Neural cell (in vitro differentiated cells): ENCODE measurements around the gene TFIP11. TPM values are rescaled to one million over a fixed set of nuclear protein-coding genes. Genes with fewer than 3 reads are reported as not detected.

Source experiments
- H2AFZ ChIP-seq: fragments of 200-600, 300-800 bp; sonication (generic), shearing (Covaris generic); 2 replicates; pipeline ENCODE4 v1.6.0; 2014; ENCODE audit warnings: low read depth, mild to moderate bottlenecking, antibody characterized with exemption, low read length, moderate library complexity
- H3F3A ChIP-seq: fragments of 200-600 bp; shearing (Covaris generic); 2 replicates; pipeline ENCODE4 v1.6.1; 2016; ENCODE audit warnings: mild to moderate bottlenecking, moderate library complexity, mixed read lengths, antibody characterized with exemption, low read length; ENCODE audit not compliant: insufficient read depth, poor library complexity, severe bottlenecking
- H3K27ac ChIP-seq: fragments of 200-600, 300-800 bp; sonication (generic), shearing (Covaris generic); 2 replicates; pipeline ENCODE4 v1.5.1; 2014; ENCODE audit warnings: mild to moderate bottlenecking, low read length, moderate library complexity
- H3K27me3 ChIP-seq: fragments of 300-800, 200-600 bp; sonication (generic), shearing (Covaris generic); 2 replicates; pipeline ENCODE4 v1.6.0; 2014; ENCODE audit warnings: mild to moderate bottlenecking, low read depth, low read length, moderate library complexity; ENCODE audit not compliant: insufficient read depth
- H3K36me3 ChIP-seq: fragments of 300-800, 200-600 bp; sonication (generic), shearing (Covaris generic); 2 replicates; pipeline ENCODE4 v1.5.1; 2014; ENCODE audit warnings: mild to moderate bottlenecking, antibody characterized with exemption, low read length, moderate library complexity; ENCODE audit not compliant: insufficient read depth
- H3K4me2 ChIP-seq: fragments of 300-800, 200-600 bp; sonication (generic), shearing (Covaris generic); 2 replicates; pipeline ENCODE4 v1.6.0; 2014; ENCODE audit warnings: mild to moderate bottlenecking, low read length
- H3K4me3 ChIP-seq: fragments of 300-800, 200-600 bp; sonication (generic), shearing (Covaris generic); 2 replicates; pipeline ENCODE4 v1.5.1; 2014; ENCODE audit warnings: mild to moderate bottlenecking, low read length, moderate library complexity
- H3K79me2 ChIP-seq: fragments of 200-600 bp; shearing (Covaris generic); replicated peaks from 2 replicates; pipeline ENCODE4 v1.6.0; 2014; ENCODE audit warnings: mild to moderate bottlenecking, low read length, moderate library complexity; ENCODE audit not compliant: insufficient read depth
- H3K9ac ChIP-seq: fragments of 300-800, 200-600 bp; sonication (generic), shearing (Covaris generic); 2 replicates; pipeline ENCODE4 v1.6.1; 2016; ENCODE audit warnings: mild to moderate bottlenecking, low read length, mixed read lengths
- H3K9me2 ChIP-seq: fragments of 200-600 bp; shearing (Covaris generic); 2 replicates; pipeline ENCODE4 v1.6.1; 2016; ENCODE audit warnings: mild to moderate bottlenecking, low read length, mixed read lengths; ENCODE audit not compliant: insufficient read depth
- H3K9me3 ChIP-seq: fragments of 200-600, 300-800 bp; sonication (generic), shearing (Covaris generic); 2 replicates; pipeline ENCODE4 v1.6.1; 2016; ENCODE audit warnings: mild to moderate bottlenecking, mixed run types, low read length, moderate library complexity, mixed read lengths
- H4K20me1 ChIP-seq: fragments of 200-600 bp; shearing (Covaris generic); 2 replicates; pipeline ENCODE4 v1.6.1; 2016; ENCODE audit warnings: mild to moderate bottlenecking, mixed run types; ENCODE audit not compliant: insufficient read depth
- CTCF ChIP-seq: fragments of 450-650 bp; IDR thresholded peaks from 2 replicates; pipeline ENCODE4 v1.5.1; 2014; ENCODE audit warnings: antibody characterized with exemption, mild to moderate bottlenecking, moderate library complexity; ENCODE audit not compliant: poor library complexity, severe bottlenecking
- EP300 ChIP-seq: fragments of 450-650 bp; conservative IDR thresholded peaks from 2 replicates; pipeline ENCODE4 v1.6.1; 2014; ENCODE audit warnings: antibody characterized with exemption, mild to moderate bottlenecking, moderate library complexity; ENCODE audit not compliant: poor library complexity, severe bottlenecking
- EZH2 ChIP-seq: fragments of 200-600, 300-800 bp; shearing (Covaris generic), sonication (generic); IDR thresholded peaks from 2 replicates; pipeline ENCODE4 v1.6.1; 2014; ENCODE audit warnings: antibody characterized with exemption, low read length, borderline replicate concordance, mild to moderate bottlenecking; ENCODE audit not compliant: insufficient read depth, poor library complexity, severe bottlenecking
- MXI1 ChIP-seq: fragments of 450-650 bp; conservative IDR thresholded peaks from 2 replicates; pipeline ENCODE4 v1.6.1; 2014; ENCODE audit warnings: antibody characterized with exemption, mild to moderate bottlenecking; ENCODE audit not compliant: poor library complexity, severe bottlenecking
- POLR2AphosphoS5 ChIP-seq: IDR thresholded peaks from 2 replicates; pipeline ENCODE4 v1.6.1; 2012
- RAD21 ChIP-seq: fragments of 450-650 bp; conservative IDR thresholded peaks from 2 replicates; pipeline ENCODE4 v1.6.1; 2014; ENCODE audit warnings: antibody characterized with exemption, mild to moderate bottlenecking, moderate library complexity
- REST ChIP-seq: IDR thresholded peaks from 2 replicates; pipeline ENCODE4 v1.6.1; 2012; ENCODE audit warnings: borderline replicate concordance
- SMC3 ChIP-seq: fragments of 450-650 bp; conservative IDR thresholded peaks from 2 replicates; pipeline ENCODE4 v1.6.1; 2014; ENCODE audit warnings: antibody characterized with exemption, mild to moderate bottlenecking, moderate library complexity; ENCODE audit not compliant: poor library complexity
- TAF1 ChIP-seq: IDR thresholded peaks from 2 replicates; pipeline ENCODE4 v1.6.1; 2012; ENCODE audit warnings: low read depth
- polyA plus RNA-seq: library from polyadenylated mRNA; depleted of rRNA; stranded (reverse); fragments of >200 nt; gene quantifications from 2 replicates; pipeline ENCODE4 v1.2.3, GENCODE V29; 2014

The TFIP11 gene
- polyA plus RNA-seq, 1 donor from 2014 or later: 49.8 TPM

- Histone ChIP-seq H3K27ac (no peak overlapping the region), H2AFZ (no peak overlapping the region), H3K36me3 (no peaks in the 10 kb centered on the region), H4K20me1 (no peaks in the 10 kb centered on the region), H3K4me2 (no peak overlapping the region), H3K9me2 (no peaks in the 10 kb centered on the region), H3K4me3 (no peak overlapping the region), H3F3A (no peaks in the 10 kb centered on the region), H3K79me2 (peaks cover 16% of the 10 kb centered on the region), H3K9me3 (no peaks in the 10 kb centered on the region), H3K9ac (no peak overlapping the region), H3K27me3 (no peaks in the 10 kb centered on the region)
- TF ChIP-seq TAF1: no peak
- no peak for TF ChIP-seq EP300
- TF ChIP-seq MXI1: no peak
- no peak for TF ChIP-seq POLR2AphosphoS5
- no peak for TF ChIP-seq SMC3
- TF ChIP-seq REST: no peak
- no peak for TF ChIP-seq RAD21
- TF ChIP-seq CTCF: no peak
Measured at GRCh38 chr22:26477341-26477731, 34.9 kb downstream of the TFIP11 start.

- no peaks in the 10 kb centered on the region for H3K36me3 ChIP-seq
- no peaks in the 10 kb centered on the region for H3K9me2 ChIP-seq
- H3K79me2 ChIP-seq: peaks cover 16% of the 10 kb centered on the region
- no peaks in the 10 kb centered on the region for H4K20me1 ChIP-seq
- no peak overlapping the region for H3K27ac ChIP-seq
- no peaks in the 10 kb centered on the region for H3K27me3 ChIP-seq
- no peak overlapping the region for H3K4me3 ChIP-seq
- no peak overlapping the region for H3K4me2 ChIP-seq
- no peak overlapping the region for H3K9ac ChIP-seq
- no peaks in the 10 kb centered on the region for H3F3A ChIP-seq
- no peaks in the 10 kb centered on the region for H3K9me3 ChIP-seq
- no peak overlapping the region for H2AFZ ChIP-seq
- TF ChIP-seq TAF1 (no peak), RAD21 (no peak), SMC3 (no peak), EP300 (no peak), CTCF (no peak), POLR2AphosphoS5 (no peak), EZH2 (no peak), REST (no peak), MXI1 (no peak)
Measured at GRCh38 chr22:26476705-26477340, 35.5 kb downstream of the TFIP11 start.
